Putamen (tissue), 1 donor: Measurements from ENCODE around the gene AURKA.

Experiments
- DNase-seq: peaks from one replicate; pipeline ENCODE4 v3.0.0-alpha.2; 2016; ENCODE audit warnings: low spot score

The AURKA gene

GRCh38 chr20:56392132-56392880 lies at the start of gene AURKA, which contains the start of gene CSTF1:
TSS of gene AURKA (minus strand) at chr20:56392215. CDS start at chr20:56388197, 4,018 bp downstream.
TSS of gene CSTF1 (plus strand) at chr20:56392645. CDS start at chr20:56395553, 2,908 bp downstream.
- peak; percentile 99 for DNase-seq

GRCh38 chr20:56440346-56441007 lies 48.5 kb upstream of the AURKA start:
- DNase-seq, result no peak

GRCh38 chr20:56439771-56440291 lies 47.8 kb upstream of the AURKA start:
- DNase-seq, result no peak

GRCh38 chr20:56438284-56438683 lies 46.3 kb upstream of the AURKA start:
- no peak for DNase-seq

GRCh38 chr20:56437196-56437960 lies 45.4 kb upstream of the AURKA start:
- no peak for DNase-seq

- no peak for DNase-seq
Observed at GRCh38 chr20:56433880-56434255, 41.9 kb upstream of the AURKA start.

- DNase-seq, result no peak
Observed at GRCh38 chr20:56433221-56433879, 41.3 kb upstream of the AURKA start.

- no peak for DNase-seq
Observed at GRCh38 chr20:56431471-56431870, 39.5 kb upstream of the AURKA start.

GRCh38 chr20:56430957-56431356 lies 38.9 kb upstream of the AURKA start:
- DNase-seq, result no peak

- DNase-seq, result no peak
Observed at GRCh38 chr20:56430461-56430860, 38.4 kb upstream of the AURKA start.

GRCh38 chr20:56429941-56430340 lies 37.9 kb upstream of the AURKA start:
- DNase-seq, result no peak

GRCh38 chr20:56429502-56429901 lies 37.5 kb upstream of the AURKA start:
- DNase-seq, result no peak

GRCh38 chr20:56428881-56429280 lies 36.9 kb upstream of the AURKA start:
- no peak for DNase-seq

GRCh38 chr20:56428410-56428809 lies 36.4 kb upstream of the AURKA start:
- DNase-seq, result no peak

GRCh38 chr20:56427797-56428196 lies 35.8 kb upstream of the AURKA start:
- no peak for DNase-seq

- no peak for DNase-seq
Observed at GRCh38 chr20:56426926-56427325, 34.9 kb upstream of the AURKA start.

- DNase-seq, result no peak
Observed at GRCh38 chr20:56426026-56426425, 34.0 kb upstream of the AURKA start.

- DNase-seq, result no peak
Observed at GRCh38 chr20:56424931-56425330, 32.9 kb upstream of the AURKA start.

- DNase-seq, result no peak
Observed at GRCh38 chr20:56423886-56424285, 31.9 kb upstream of the AURKA start.

- no peak for DNase-seq
Observed at GRCh38 chr20:56423211-56423610, 31.2 kb upstream of the AURKA start.

- no peak for DNase-seq
Observed at GRCh38 chr20:56422824-56423189, 30.8 kb upstream of the AURKA start.
